ENCODE measurements around the gene ST6GAL2.

ST6GAL2 gene

GRCh38 chr2:106863387-106863786 lies 22.6 kb downstream of the ST6GAL2 start:
- no peak for DNase-seq (ENCODE audit: low read depth)

GRCh38 chr2:106859498-106859897 lies 26.5 kb downstream of the ST6GAL2 start:
- no peak for DNase-seq (ENCODE audit: low read depth)

- DNase-seq (ENCODE audit: low read depth): no peak
Measured at GRCh38 chr2:106858810-106859209, 27.2 kb downstream of the ST6GAL2 start.

- DNase-seq (ENCODE audit: low read depth): no peak
Measured at GRCh38 chr2:106857882-106858478, 28.0 kb downstream of the ST6GAL2 start.

- no peak for DNase-seq (ENCODE audit: low read depth)
Measured at GRCh38 chr2:106853631-106854030, 32.3 kb downstream of the ST6GAL2 start.

- no peak for DNase-seq (ENCODE audit: low read depth)
Measured at GRCh38 chr2:106851881-106852501, 34.0 kb downstream of the ST6GAL2 start.

- no peak for DNase-seq (ENCODE audit: low read depth)
Measured at GRCh38 chr2:106851087-106851874, 34.7 kb downstream of the ST6GAL2 start.

GRCh38 chr2:106849253-106849652 lies 36.7 kb downstream of the ST6GAL2 start:
- no peak for DNase-seq (ENCODE audit: low read depth)

GRCh38 chr2:106847366-106847765 lies 38.6 kb downstream of the ST6GAL2 start:
- no peak for DNase-seq (ENCODE audit: low read depth)

GRCh38 chr2:106845716-106846115 lies 40.3 kb downstream of the ST6GAL2 start:
- no peak for DNase-seq (ENCODE audit: low read depth)

- no peak for DNase-seq (ENCODE audit: low read depth)
Measured at GRCh38 chr2:106843910-106844250, 42.1 kb downstream of the ST6GAL2 start.

GRCh38 chr2:106843001-106843909 lies 42.7 kb downstream of the ST6GAL2 start:
- no peak for DNase-seq (ENCODE audit: low read depth)

GRCh38 chr2:106841886-106842645 lies 43.9 kb downstream of the ST6GAL2 start:
- no peak for DNase-seq (ENCODE audit: low read depth)

- no peak for DNase-seq (ENCODE audit: low read depth)
Measured at GRCh38 chr2:106840818-106841217, 45.1 kb downstream of the ST6GAL2 start.

- no peak for DNase-seq (ENCODE audit: low read depth)
Measured at GRCh38 chr2:106839849-106840595, 45.9 kb downstream of the ST6GAL2 start.

- no peak for DNase-seq (ENCODE audit: low read depth)
Measured at GRCh38 chr2:106833256-106833655, 52.7 kb downstream of the ST6GAL2 start.

GRCh38 chr2:106831816-106832569 lies 54.0 kb downstream of the ST6GAL2 start:
- no peak for DNase-seq (ENCODE audit: low read depth)

GRCh38 chr2:106831241-106831640 lies 54.7 kb downstream of the ST6GAL2 start:
- DNase-seq (ENCODE audit: low read depth): no peak

GRCh38 chr2:106830191-106830590 lies 55.8 kb downstream of the ST6GAL2 start:
- DNase-seq (ENCODE audit: low read depth): no peak

- DNase-seq (ENCODE audit: low read depth): no peak
Measured at GRCh38 chr2:106828119-106828518, 57.8 kb downstream of the ST6GAL2 start.
